GM12874 (cell line): Measurements from ENCODE around the gene NELFE.

ENCODE experiments used
- CTCF ChIP-seq: IDR thresholded peaks from 2 replicates; pipeline ENCODE4 v1.5.1; 2011; ENCODE audit warnings: low read depth, mild to moderate bottlenecking, control low read depth, low read length, moderate library complexity; ENCODE audit not compliant: insufficient read depth

Gene NELFE

GRCh38 chr6:31971993-31972708, 13.4 kb upstream of the NELFE start, which contains the start of gene DXO:
Gene DXO (minus strand): TSS chr6:31972138. CDS start chr6:31971675, 463 bp downstream.
- no peak for TF ChIP-seq CTCF

GRCh38 chr6:31971279-31971992, 12.7 kb upstream of the NELFE start:
- TF ChIP-seq CTCF: no peak

DNA sequence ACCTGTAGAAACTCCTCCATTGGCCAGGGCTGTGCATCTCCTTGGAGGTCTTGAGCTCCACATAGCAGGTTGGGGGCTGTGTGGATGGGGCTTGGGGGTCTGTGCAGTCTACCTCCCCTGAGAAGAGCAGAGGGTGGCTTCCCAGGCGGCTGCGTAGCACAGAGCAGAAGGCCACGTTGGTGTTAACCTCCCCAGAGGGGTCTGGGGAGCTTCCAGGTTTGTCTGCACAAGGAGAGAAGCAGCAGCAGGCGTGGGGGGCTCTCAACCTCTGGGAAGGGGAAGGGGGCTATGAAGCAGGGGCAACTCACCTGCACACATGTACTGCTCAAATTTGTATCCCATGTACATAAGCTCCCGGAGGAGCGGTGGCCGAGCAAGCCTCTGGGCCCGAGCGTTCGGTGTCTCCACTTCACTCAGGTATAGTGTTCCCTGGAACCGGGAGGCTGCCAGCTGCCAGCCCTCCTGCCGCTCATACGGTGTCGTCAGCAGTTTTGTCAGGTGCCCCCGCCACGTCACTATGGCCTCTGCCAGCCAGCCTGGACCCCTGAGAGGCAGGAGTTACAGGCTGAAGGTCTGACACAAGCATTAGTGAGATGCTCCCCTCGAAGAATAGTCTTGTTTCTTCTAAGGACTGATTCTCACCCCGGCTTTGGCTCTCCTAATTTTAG, 12.0 kb upstream of the NELFE start:
- no peak for TF ChIP-seq CTCF

DNA sequence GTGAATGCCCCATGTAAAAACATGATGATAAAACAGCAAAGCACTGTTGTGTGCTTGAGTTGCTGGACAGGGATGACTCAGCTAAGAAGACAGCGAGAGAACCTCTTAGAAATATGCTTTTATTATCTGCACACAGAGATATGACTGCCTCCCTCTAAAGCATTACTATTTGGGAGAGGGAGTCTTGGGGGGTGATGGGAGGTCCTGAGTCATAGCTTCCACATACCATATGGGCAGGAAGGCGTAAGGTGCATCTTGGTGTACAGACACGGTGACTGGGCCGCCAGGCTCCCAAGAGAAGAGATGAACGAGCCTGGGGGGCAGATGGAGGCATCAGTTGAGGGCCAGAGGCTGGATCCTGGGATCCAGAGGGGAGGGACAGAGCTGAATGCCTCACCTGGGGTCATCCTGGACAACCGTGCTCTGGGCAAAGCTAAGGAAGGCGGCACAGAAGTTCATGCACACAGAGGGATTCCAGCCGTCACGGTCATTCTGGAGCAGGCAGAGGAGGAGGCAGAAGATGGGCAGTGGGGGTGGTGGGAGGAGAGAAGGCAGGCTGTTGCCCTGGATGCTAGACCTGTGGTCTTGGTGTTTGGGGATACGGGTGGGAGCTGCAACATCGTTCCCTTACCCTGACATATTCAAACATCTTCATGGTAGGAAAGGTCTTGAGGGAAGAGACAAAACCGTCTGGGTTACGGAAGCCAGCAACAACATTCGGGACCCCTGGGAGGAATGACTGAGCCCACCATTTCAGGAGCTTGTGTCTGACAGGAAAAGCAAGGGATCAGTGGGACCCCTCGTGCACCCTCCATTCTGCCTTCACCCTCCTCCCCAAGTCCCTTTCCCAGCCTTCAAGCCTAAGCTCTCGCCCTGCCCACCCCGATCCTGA, 11.2 kb upstream of the NELFE start:
- no peak for TF ChIP-seq CTCF

DNA sequence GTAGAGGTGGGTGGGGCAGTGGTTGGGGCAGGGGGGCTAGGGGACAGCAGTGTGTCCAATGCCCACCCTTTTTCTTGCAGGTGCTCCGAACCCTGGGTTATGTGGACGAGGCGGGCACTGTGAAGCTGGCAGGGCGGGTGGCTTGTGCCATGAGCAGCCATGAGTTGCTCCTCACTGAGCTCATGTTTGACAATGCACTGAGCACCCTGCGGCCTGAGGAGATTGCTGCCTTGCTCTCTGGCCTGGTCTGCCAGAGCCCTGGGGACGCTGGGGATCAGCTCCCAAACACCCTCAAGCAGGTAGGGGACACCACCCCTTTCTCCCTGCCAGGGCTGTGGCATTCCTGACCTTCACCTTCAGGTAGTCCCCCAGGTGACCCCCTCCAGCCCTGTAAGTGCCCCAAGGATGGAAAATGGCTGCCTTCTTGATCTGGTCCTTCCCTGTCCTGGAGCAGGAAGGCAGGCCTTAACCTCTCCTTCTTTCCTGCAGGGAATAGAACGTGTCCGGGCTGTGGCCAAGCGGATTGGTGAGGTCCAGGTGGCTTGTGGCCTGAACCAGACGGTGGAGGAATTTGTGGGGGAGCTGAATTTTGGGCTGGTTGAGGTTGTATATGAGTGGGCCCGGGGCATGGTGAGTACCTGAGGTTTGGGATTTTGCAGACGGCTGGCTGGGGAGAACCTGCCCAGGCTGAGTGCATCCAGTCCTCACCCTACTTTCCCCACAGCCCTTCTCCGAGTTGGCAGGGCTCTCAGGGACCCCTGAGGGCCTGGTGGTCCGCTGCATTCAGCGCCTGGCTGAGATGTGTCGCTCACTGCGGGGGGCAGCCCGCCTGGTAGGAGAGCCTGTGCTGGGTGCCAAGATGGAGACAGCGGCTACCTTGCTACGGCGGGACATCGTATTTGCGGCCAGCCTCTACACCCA, 10.3 kb upstream of the NELFE start:
- TF ChIP-seq CTCF: no peak

GRCh38 chr6:31968326-31968725, 9.6 kb upstream of the NELFE start:
- no peak for TF ChIP-seq CTCF
